ENCODE data around the gene EIF4EBP2. TPM values are rescaled to one million over a fixed set of nuclear protein-coding genes. Genes with fewer than 3 reads are reported as not detected.

EIF4EBP2 gene
- total and polyA plus RNA-seq, 2 of the 13 experiments (the other 11 are each of a cell fraction or from before 2014, with no cell fraction given) = 16.9 to 22.0 TPM

DNA sequence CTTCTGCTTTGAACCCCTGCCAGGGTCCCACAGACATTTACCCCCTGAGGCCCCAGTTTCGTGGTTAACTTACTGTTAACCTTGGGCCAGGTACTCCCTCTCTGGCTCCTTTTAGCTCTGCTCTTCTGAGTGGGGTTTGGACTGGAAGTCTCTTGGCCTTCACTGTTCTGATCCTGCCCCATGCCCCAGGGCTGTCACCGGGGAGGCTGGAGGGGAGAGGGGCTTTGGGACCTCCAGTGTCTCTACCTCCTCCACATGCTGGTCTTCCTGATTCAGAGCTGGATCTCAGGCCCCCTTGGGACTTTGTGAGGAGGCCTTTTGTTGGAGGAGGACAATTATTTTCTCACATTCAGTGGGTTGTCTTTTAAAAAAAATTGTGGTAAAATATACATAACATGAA lies 61.9 kb downstream of the EIF4EBP2 start (continued):
- no peak for TF ChIP-seq NFAT5 (CRISPR knock-in tag; IDR thresholded peaks at IDR 0.05)
- no peak for TF ChIP-seq CBX5 (CRISPR knock-in tag; IDR thresholded peaks at IDR 0.05; ENCODE audit: borderline replicate concordance)

DNA sequence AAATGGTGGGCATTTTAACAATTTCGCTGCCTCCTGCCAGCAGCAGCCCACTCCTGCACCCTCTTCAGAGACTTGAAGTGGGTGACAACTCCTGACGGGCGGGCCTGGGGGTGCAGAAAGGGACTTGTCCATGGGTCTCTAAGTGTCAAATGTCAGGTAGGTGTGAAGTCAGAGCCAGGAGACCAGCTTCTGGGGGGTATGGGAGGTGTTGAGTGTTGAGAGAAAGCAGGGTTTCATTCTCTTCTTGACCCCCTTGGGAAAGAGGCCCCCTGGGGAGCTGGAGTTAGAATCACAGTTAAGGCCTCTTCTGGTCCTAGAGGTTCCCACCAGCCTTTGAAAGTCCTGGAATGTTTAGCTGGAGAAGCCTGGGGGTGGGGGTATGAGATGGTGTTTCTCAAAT lies 63.0 kb downstream of the EIF4EBP2 start:
- no peaks in the 10 kb centered on the region for H3K79me2 ChIP-seq (ENCODE audit: insufficient read depth, low read length)
- H3K36me3 ChIP-seq (replicated peaks in 1 of 2; ENCODE audit: control insufficient read depth in 1 of 2, insufficient read depth in 2 of 2, low read length in 2 of 2) = no peaks in the 10 kb centered on the region
- H3K4me3 ChIP-seq (replicated peaks in 1 of 3; ENCODE audit: insufficient read depth in 1 of 3, low read depth in 2 of 3, low read length in 3 of 3) = no peak overlapping the region
- H3K27me3 ChIP-seq (ENCODE audit: control insufficient read depth in 1 of 2, insufficient read depth in 2 of 2, low read length in 2 of 2) = peaks cover 4 to 27% of the 10 kb centered on the region in 2 experiments; a peak in 4 of 5 replicates
- no peaks in the 10 kb centered on the region for H3K4me1 ChIP-seq (ENCODE audit: insufficient read depth, low read length)
- no peak overlapping the region for H3K27ac ChIP-seq (ENCODE audit: extremely low read length, insufficient read depth, low read length)
- in situ Hi-C loops (cut with HindIII; ENCODE audit: extremely low pct_ligation_motif_present, low pct_unique_long_range_greater_than_20kb) (no loop called here), intact Hi-C loops (cut with micrococcal nuclease; ENCODE audit: unreplicated experiment) (no loop called here)
- no peak for ATAC-seq
- no peak for FAIRE-seq
- CTCF ChIA-PET (ENCODE audit: low intra/inter-chr PET ratio, low total read pairs) = no interaction called here
- WGBS (ENCODE audit: low lambda C conversion rate) = 6% methylated on average over 3 of the region's 3 CpGs
- no TSS peak for BruUV-seq (replicated peaks)
- POLR2A ChIA-PET = no interaction called here
- no peaks in the 10 kb centered on the region for H3K9me3 ChIP-seq (ENCODE audit: low read length)
- H2AFZ ChIP-seq (ENCODE audit: low read length) = no peak overlapping the region
- H4K20me1 ChIP-seq (ENCODE audit: insufficient read depth, low read length) = no peaks in the 10 kb centered on the region
- H3K9ac ChIP-seq (ENCODE audit: insufficient read depth, low read depth, low read length) = no peak overlapping the region
- H3K4me2 ChIP-seq (ENCODE audit: low read depth, low read length) = no peak overlapping the region
- no peak for DNase-seq (ENCODE audit: low spot score)
- TF ChIP-seq ZNF275 (CRISPR knock-in tag; IDR thresholded peaks at IDR 0.05; ENCODE audit: borderline replicate concordance) (no peak), MXD4 (CRISPR knock-in tag; IDR thresholded peaks at IDR 0.05) (no peak), KLF15 (CRISPR knock-in tag; IDR thresholded peaks at IDR 0.05; ENCODE audit: borderline replicate concordance) (no peak), POLR2A (IDR thresholded peaks at IDR 0.05; ENCODE audit: insufficient read depth in 1 of 2, low read depth in 2 of 2, low read length in 2 of 2) (no peak), ZNF232 (CRISPR knock-in tag; IDR thresholded peaks at IDR 0.05; ENCODE audit: borderline replicate concordance) (no peak), PHF8 (CRISPR knock-in tag; IDR thresholded peaks at IDR 0.05) (no peak), ZNF737 (CRISPR knock-in tag; IDR thresholded peaks at IDR 0.05; ENCODE audit: borderline replicate concordance) (no peak), ZNF367 (CRISPR knock-in tag; IDR thresholded peaks at IDR 0.05; ENCODE audit: borderline replicate concordance) (no peak), SETDB1 (CRISPR knock-in tag; IDR thresholded peaks at IDR 0.05; ENCODE audit: borderline replicate concordance) (no peak)
- TF ChIP-seq, protein P1, sequence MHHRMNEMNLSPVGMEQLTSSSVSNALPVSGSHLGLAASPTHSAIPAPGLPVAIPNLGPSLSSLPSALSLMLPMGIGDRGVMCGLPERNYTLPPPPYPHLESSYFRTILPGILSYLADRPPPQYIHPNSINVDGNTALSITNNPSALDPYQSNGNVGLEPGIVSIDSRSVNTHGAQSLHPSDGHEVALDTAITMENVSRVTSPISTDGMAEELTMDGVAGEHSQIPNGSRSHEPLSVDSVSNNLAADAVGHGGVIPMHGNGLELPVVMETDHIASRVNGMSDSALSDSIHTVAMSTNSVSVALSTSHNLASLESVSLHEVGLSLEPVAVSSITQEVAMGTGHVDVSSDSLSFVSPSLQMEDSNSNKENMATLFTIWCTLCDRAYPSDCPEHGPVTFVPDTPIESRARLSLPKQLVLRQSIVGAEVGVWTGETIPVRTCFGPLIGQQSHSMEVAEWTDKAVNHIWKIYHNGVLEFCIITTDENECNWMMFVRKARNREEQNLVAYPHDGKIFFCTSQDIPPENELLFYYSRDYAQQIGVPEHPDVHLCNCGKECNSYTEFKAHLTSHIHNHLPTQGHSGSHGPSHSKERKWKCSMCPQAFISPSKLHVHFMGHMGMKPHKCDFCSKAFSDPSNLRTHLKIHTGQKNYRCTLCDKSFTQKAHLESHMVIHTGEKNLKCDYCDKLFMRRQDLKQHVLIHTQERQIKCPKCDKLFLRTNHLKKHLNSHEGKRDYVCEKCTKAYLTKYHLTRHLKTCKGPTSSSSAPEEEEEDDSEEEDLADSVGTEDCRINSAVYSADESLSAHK (CRISPR knock-in tag; IDR thresholded peaks at IDR 0.05; ENCODE audit: borderline replicate concordance) = no peak
